Fibroblast of skin of left biceps (primary cell): ENCODE measurements around the gene KCTD1.

Source experiments
- DNase-seq, 2 experiments: peaks; one replicate each; pipeline ENCODE4 v3.0.0-alpha.2; 2013; ENCODE audit warnings: low read depth in 2 of 2

Gene KCTD1

GRCh38 chr18:26425148-26425531, 123.2 kb downstream of the KCTD1 start:
- no peak for DNase-seq

GRCh38 chr18:26424428-26425147, 123.8 kb downstream of the KCTD1 start:
- no peak for DNase-seq

GRCh38 chr18:26422472-26423162, 125.7 kb downstream of the KCTD1 start:
- DNase-seq: no peak

GRCh38 chr18:26421931-26422330, 126.4 kb downstream of the KCTD1 start:
- no peak for DNase-seq

GRCh38 chr18:26421503-26421902, 126.8 kb downstream of the KCTD1 start:
- no peak for DNase-seq

- DNase-seq: no peak
These were observed 128.6 kb downstream of the KCTD1 start for GRCh38 chr18:26419746-26420145.

- DNase-seq: no peak
These were observed 130.1 kb downstream of the KCTD1 start for GRCh38 chr18:26418225-26418624.

- no peak for DNase-seq
These were observed 131.2 kb downstream of the KCTD1 start for GRCh38 chr18:26417190-26417589.

- DNase-seq: no peak
These were observed 131.7 kb downstream of the KCTD1 start for GRCh38 chr18:26416652-26417150.

GRCh38 chr18:26415631-26416030, 132.7 kb downstream of the KCTD1 start:
- DNase-seq: no peak

- peak; percentile 40 to 43 for DNase-seq
These were observed 133.4 kb downstream of the KCTD1 start for GRCh38 chr18:26414901-26415440.

GRCh38 chr18:26409091-26409490, 139.3 kb downstream of the KCTD1 start:
- no peak for DNase-seq

GRCh38 chr18:26407736-26408601, 140.4 kb downstream of the KCTD1 start:
- DNase-seq: no peak

- no peak for DNase-seq
These were observed 141.4 kb downstream of the KCTD1 start for GRCh38 chr18:26406854-26407517.

- DNase-seq: no peak
These were observed 142.0 kb downstream of the KCTD1 start for GRCh38 chr18:26406324-26406723.

GRCh38 chr18:26405190-26405801, 143.1 kb downstream of the KCTD1 start:
- DNase-seq: no peak
